ENCODE measurements around the gene RNU6-9.

DNA sequence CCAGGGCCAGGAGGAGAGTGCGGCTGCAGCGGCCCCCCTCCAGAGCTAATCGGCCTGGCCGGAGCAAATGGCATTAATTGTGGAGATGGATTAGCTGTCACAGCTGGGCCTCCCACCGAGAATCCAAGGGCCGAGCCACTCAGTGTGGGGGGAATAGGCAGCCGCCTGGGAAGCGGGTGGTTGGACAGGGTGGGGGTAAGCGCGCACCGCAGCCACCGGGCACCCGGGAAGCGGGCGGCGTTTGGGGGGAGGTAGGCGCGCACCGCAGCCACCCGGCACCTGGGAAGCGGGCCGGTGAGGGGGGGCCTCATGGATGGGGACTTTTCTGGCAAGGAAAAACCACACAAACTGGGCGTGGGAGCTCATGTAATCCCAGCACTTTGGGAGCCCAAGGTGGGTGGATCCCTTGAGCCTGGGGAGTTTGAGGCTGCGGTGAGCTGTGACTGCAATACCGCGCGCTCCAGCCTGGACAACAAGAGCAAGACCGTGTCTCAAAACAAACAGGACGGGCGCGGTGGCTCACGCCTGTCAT, 10.0 kb downstream of the RNU6-9 start:
- no peak for TF ChIP-seq POLR2A (IDR thresholded peaks at IDR 0.05)
- TF ChIP-seq, protein P1, sequence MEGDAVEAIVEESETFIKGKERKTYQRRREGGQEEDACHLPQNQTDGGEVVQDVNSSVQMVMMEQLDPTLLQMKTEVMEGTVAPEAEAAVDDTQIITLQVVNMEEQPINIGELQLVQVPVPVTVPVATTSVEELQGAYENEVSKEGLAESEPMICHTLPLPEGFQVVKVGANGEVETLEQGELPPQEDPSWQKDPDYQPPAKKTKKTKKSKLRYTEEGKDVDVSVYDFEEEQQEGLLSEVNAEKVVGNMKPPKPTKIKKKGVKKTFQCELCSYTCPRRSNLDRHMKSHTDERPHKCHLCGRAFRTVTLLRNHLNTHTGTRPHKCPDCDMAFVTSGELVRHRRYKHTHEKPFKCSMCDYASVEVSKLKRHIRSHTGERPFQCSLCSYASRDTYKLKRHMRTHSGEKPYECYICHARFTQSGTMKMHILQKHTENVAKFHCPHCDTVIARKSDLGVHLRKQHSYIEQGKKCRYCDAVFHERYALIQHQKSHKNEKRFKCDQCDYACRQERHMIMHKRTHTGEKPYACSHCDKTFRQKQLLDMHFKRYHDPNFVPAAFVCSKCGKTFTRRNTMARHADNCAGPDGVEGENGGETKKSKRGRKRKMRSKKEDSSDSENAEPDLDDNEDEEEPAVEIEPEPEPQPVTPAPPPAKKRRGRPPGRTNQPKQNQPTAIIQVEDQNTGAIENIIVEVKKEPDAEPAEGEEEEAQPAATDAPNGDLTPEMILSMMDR (IDR thresholded peaks at IDR 0.05): no peak
